Caco-2 (cell line): ENCODE results near the gene KDM6B. TPM values are rescaled to one million over a fixed set of nuclear protein-coding genes. Genes with fewer than 3 reads are reported as not detected.
A peak's percentile ranks its signal among the peaks of the same experiment; 100 is the strongest.

ENCODE experiments used
- Bru-seq: library from RNA; stranded (reverse); fragments of 400-500 nt; gene quantifications from one replicate; lab custom pipeline; 2021; lab: Mats Ljungman, UMichigan
- BruChase-seq, 2 experiments: library from RNA; stranded (reverse); fragments of 400-500 nt; gene quantifications; one replicate each; lab custom pipeline; 2021; lab: Mats Ljungman, UMichigan
- BruUV-seq: library from RNA; stranded (reverse); fragments of 400-500 nt; replicated peaks from 2 replicates; lab custom pipeline; 2021; lab: Mats Ljungman, UMichigan
- CTCF ChIA-PET: fragments of 300-600 bp; sonication (Branson Sonifier 250); formaldehyde crosslinking; loops from one replicate; lab custom pipeline; 2022; ENCODE audit warnings: antibody characterized with exemption; lab: Charles Lee
- POLR2A ChIA-PET: fragments of 300-600 bp; sonication (Branson Sonifier 250); formaldehyde crosslinking; loops from one replicate; lab custom pipeline; 2022; ENCODE audit warnings: antibody characterized with exemption; lab: Charles Lee
- DNase-seq, 2 experiments: peaks; one replicate each; pipeline versions ENCODE4 v3.0.0 to v3.0.0-alpha.2; 2020 to 2022
- H3K27me3 ChIP-seq: replicated peaks from 2 replicates; pipeline ENCODE4 v1.6.0; 2011; ENCODE audit warnings: low read length; ENCODE audit not compliant: control insufficient read depth, insufficient read depth
- H3K36me3 ChIP-seq: 2 replicates; pipeline ENCODE4 v1.5.1; 2011; ENCODE audit warnings: low read length; ENCODE audit not compliant: control insufficient read depth, insufficient read depth
- H3K4me1 ChIP-seq: fragments of 250-450 bp; sonication (Bioruptor Pico); 2 replicates; pipeline ENCODE4 v1.5.1; 2020; ENCODE audit warnings: mild to moderate bottlenecking
- H3K4me3 ChIP-seq: 2 replicates; pipeline ENCODE4 v1.5.1; 2011; ENCODE audit warnings: low read depth, mild to moderate bottlenecking, control low read depth, low read length
- H3K9me3 ChIP-seq: fragments of 250-450 bp; sonication (Bioruptor Pico); 2 replicates; pipeline ENCODE4 v1.5.1; 2020; ENCODE audit warnings: mild to moderate bottlenecking, moderate library complexity
- H3K27ac Mint-ChIP-seq: one replicate; pipeline ENCODE4 v1.8.0; 2022; ENCODE audit warnings: mixed read lengths; ENCODE audit not compliant: unreplicated experiment
- H3K27me3 Mint-ChIP-seq: one replicate; pipeline ENCODE4 v1.8.0; 2022; ENCODE audit warnings: mixed read lengths; ENCODE audit not compliant: insufficient read depth, unreplicated experiment
- H3K36me3 Mint-ChIP-seq: one replicate; pipeline ENCODE4 v1.8.0; 2022; ENCODE audit warnings: mild to moderate bottlenecking, mixed read lengths; ENCODE audit not compliant: insufficient read depth, unreplicated experiment
- H3K4me1 Mint-ChIP-seq: one replicate; pipeline ENCODE4 v1.8.0; 2022; ENCODE audit warnings: low read depth, mixed read lengths; ENCODE audit not compliant: unreplicated experiment
- H3K4me3 Mint-ChIP-seq: one replicate; pipeline ENCODE4 v1.8.0; 2022; ENCODE audit warnings: mild to moderate bottlenecking, moderate library complexity, mixed read lengths; ENCODE audit not compliant: unreplicated experiment
- H3K9me3 Mint-ChIP-seq: one replicate; pipeline ENCODE4 v1.8.0; 2022; ENCODE audit warnings: mixed read lengths; ENCODE audit not compliant: unreplicated experiment
- CTCF ChIP-seq, 2 experiments: fragments of 200-600 bp in 1 of 2; IDR thresholded peaks; 1 replicate in 1 of 2; 2 replicates in 1 of 2; pipeline versions ENCODE4 v1.5.1 to v1.8.0; 2011 to 2022; ENCODE audit warnings: antibody characterized with exemption in 1 of 2, control low read depth in 1 of 2, inconsistent platforms in 1 of 2, low read depth in 1 of 2, low read length in 1 of 2, mild to moderate bottlenecking in 1 of 2, moderate library complexity in 1 of 2; ENCODE audit not compliant: insufficient read depth in 1 of 2, severe bottlenecking in 1 of 2, unreplicated experiment in 1 of 2
- intact Hi-C: fragments of 100-400 bp; cut with micrococcal nuclease; formaldehyde crosslinking; loops from one replicate; pipeline ENCODE4 v1.10.0; 2022; ENCODE audit not compliant: unreplicated experiment
- long read RNA-seq: library from polyadenylated mRNA; stranded (forward); transcript quantifications from one replicate; pipeline ENCODE4 v2.0.0, GENCODE V29; 2022
- total RNA-seq: library from RNA; stranded (reverse); gene quantifications from 2 replicates; pipeline ENCODE4 v1.2.3, GENCODE V29; 2022

Gene KDM6B
- total RNA-seq (27.4 and 27.9 TPM in 2 replicates), Bru-seq, nascent RNA (percentile 61 among the genes with signal in this experiment), BruChase-seq, experiment 1, labeled RNA remaining after a 2-hour chase (percentile 78 among the genes with signal in this experiment), BruChase-seq, experiment 2, labeled RNA remaining after a 6-hour chase (percentile 77 among the genes with signal in this experiment)
- long read RNA-seq, partial matches to known transcripts, result 3 of 5 reads
- long read RNA-seq, other reads (novel, unspliced or antisense), result 2 of 5 reads

GRCh38 chr17:7833795-7834541 lies at the start of gene KDM6B:
Gene KDM6B, plus strand, starts transcription at chr17:7834217. Its CDS starts 11,338 bp downstream, at chr17:7845555.
- POLR2A ChIA-PET, result interaction anchor here (0.5 to 1.8 kb wide), 4 partner anchors 11 to 182 kb away, joined by 3 to 8 read pairs (median 4); partner anchors contain the start of gene NAA38
- CTCF ChIA-PET, result interaction anchor here (0.6 to 1.4 kb wide), 4 partner anchors 23 to 100 kb away, joined by 3 to 8 read pairs (median 5); partner anchors contain the start of gene NAA38
- Mint-ChIP-seq H3K27me3 (no peaks in the 10 kb centered on the region), H3K36me3 (peaks cover 39% of the 10 kb centered on the region), H3K4me3 (peak within 1 kb of the TSS; percentile 98), H3K27ac (peak within 1 kb of the TSS; percentile 99), H3K9me3 (no peaks in the 10 kb centered on the region), H3K4me1 (peaks cover 12% of the 10 kb centered on the region)
- H3K27me3 ChIP-seq, result no peaks in the 10 kb centered on the region
- intact Hi-C loops, result loop anchor here (1.0 kb wide), 1 partner anchor 7 kb away; no protein-coding TSS in a partner anchor
- H3K4me1 ChIP-seq, result peaks cover 11% of the 10 kb centered on the region
- TF ChIP-seq CTCF (IDR thresholded peaks at IDR 0.05; ENCODE audit: insufficient read depth in 1 of 2, low read depth in 1 of 2, low read length in 1 of 2, severe bottlenecking in 1 of 2, unreplicated experiment in 1 of 2), result no peak
- H3K4me3 ChIP-seq, result peak within 1 kb of the TSS; percentile 61
- peak; percentile 83 for DNase-seq
- no TSS peak for BruUV-seq
- no peaks in the 10 kb centered on the region for H3K36me3 ChIP-seq
- no peaks in the 10 kb centered on the region for H3K9me3 ChIP-seq

GRCh38 chr17:7786866-7787265 lies 47.2 kb upstream of the KDM6B start:
- Histone ChIP-seq H3K4me1 (no peaks in the 10 kb centered on the region), H3K9me3 (no peaks in the 10 kb centered on the region), H3K27me3 (no peaks in the 10 kb centered on the region), H3K36me3 (no peaks in the 10 kb centered on the region), H3K4me3 (no peak overlapping the region)
- Mint-ChIP-seq H3K4me3 (no peak overlapping the region), H3K27ac (no peak overlapping the region), H3K36me3 (no peaks in the 10 kb centered on the region), H3K27me3 (no peaks in the 10 kb centered on the region), H3K9me3 (no peaks in the 10 kb centered on the region), H3K4me1 (no peaks in the 10 kb centered on the region)
- BruUV-seq, result no TSS peak
- intact Hi-C loops, result no loop called here
- CTCF ChIA-PET, result no interaction called here
- POLR2A ChIA-PET, result no interaction called here
- no peak for TF ChIP-seq CTCF (IDR thresholded peaks at IDR 0.05; ENCODE audit: insufficient read depth in 1 of 2, low read depth in 1 of 2, low read length in 1 of 2, severe bottlenecking in 1 of 2, unreplicated experiment in 1 of 2)
- DNase-seq, result no peak

- POLR2A ChIA-PET, result no interaction called here
Measured at GRCh38 chr17:7789131-7789530, 44.9 kb upstream of the KDM6B start.

More at GRCh38 chr17:7789131-7789530, 44.9 kb upstream of the KDM6B start:
- Mint-ChIP-seq H3K4me3 (no peak overlapping the region), H3K36me3 (no peaks in the 10 kb centered on the region), H3K9me3 (no peaks in the 10 kb centered on the region), H3K4me1 (no peaks in the 10 kb centered on the region), H3K27ac (no peak overlapping the region), H3K27me3 (no peaks in the 10 kb centered on the region)
- no peak for TF ChIP-seq CTCF (IDR thresholded peaks at IDR 0.05; ENCODE audit: insufficient read depth in 1 of 2, low read depth in 1 of 2, low read length in 1 of 2, severe bottlenecking in 1 of 2, unreplicated experiment in 1 of 2)
- CTCF ChIA-PET, result no interaction called here
- no peaks in the 10 kb centered on the region for H3K4me1 ChIP-seq
- no peaks in the 10 kb centered on the region for H3K9me3 ChIP-seq
- H3K4me3 ChIP-seq, result no peak overlapping the region
- H3K27me3 ChIP-seq, result no peaks in the 10 kb centered on the region
- BruUV-seq, result no TSS peak
- no peaks in the 10 kb centered on the region for H3K36me3 ChIP-seq
- intact Hi-C loops, result no loop called here
- no peak for DNase-seq
